Mucosa of descending colon (tissue), 3 donors: ENCODE measurements around the gene PLA2G2D. TPM values are rescaled to one million over a fixed set of nuclear protein-coding genes. Genes with fewer than 3 reads are reported as not detected.

Experiments used
- ATAC-seq: fragments of 200-7000 bp; cut with Tn5 transposase; one replicate; pipeline ENCODE4 v1.9.1; 2020; ENCODE audit warnings: mild to moderate bottlenecking, moderate library complexity
- DNase-seq, 3 donors: peaks; one replicate each; pipeline ENCODE4 v3.0.0-alpha.2; 2020
- H3K36me3 ChIP-seq: fragments of 200-600 bp; one replicate; pipeline ENCODE4 v1.8.0; 2021; ENCODE audit warnings: low read depth, mild to moderate bottlenecking
- H3K4me1 ChIP-seq: fragments of 200-600 bp; one replicate; pipeline ENCODE4 v1.8.0; 2021; ENCODE audit warnings: low read depth, mild to moderate bottlenecking
- H3K4me3 ChIP-seq: fragments of 200-600 bp; one replicate; pipeline ENCODE4 v1.8.0; 2021; ENCODE audit warnings: mild to moderate bottlenecking
- H3K9me3 ChIP-seq: fragments of 200-600 bp; one replicate; pipeline ENCODE4 v1.8.0; 2021; ENCODE audit warnings: mild to moderate bottlenecking
- intact Hi-C, 2 donors: fragments of 100-400 bp; cut with DNase I in 1 of 2; cut with micrococcal nuclease in 1 of 2; formaldehyde crosslinking; loops; one replicate each; pipeline versions ENCODE4 v1.11.0 to v1.11.1; 2022; cut with DNase I, micrococcal nuclease
- total RNA-seq, 3 donors: library from RNA; stranded (reverse); fragmentation: NEBNext Ultra II Directional in 2 of 3; extraction: Animal tissue kit (Norgen Biotek cat#: 25700) in 2 of 3; gene quantifications; one replicate each; pipeline versions ENCODE4 v1.2.1 to v1.2.4, GENCODE V29; 2021 to 2023
- TF ChIP-seq, protein P1 (sequence below): fragments of 200-600 bp; IDR thresholded peaks from one replicate; pipeline ENCODE4 v1.8.0; 2022; ENCODE audit warnings: antibody characterized with exemption, mild to moderate bottlenecking
- donor health status: DM: no; HTN: no; CAD: no; lungs with moderate emphysema.
- donor health status: DM: no; HTN: no; CAD: no.
- donor health status: DM: no; HTN: yes; CAD: no.

PLA2G2D gene
- total RNA-seq, 3 donors from 2014 or later, result 0.22 TPM; not detected in 2

DNA sequence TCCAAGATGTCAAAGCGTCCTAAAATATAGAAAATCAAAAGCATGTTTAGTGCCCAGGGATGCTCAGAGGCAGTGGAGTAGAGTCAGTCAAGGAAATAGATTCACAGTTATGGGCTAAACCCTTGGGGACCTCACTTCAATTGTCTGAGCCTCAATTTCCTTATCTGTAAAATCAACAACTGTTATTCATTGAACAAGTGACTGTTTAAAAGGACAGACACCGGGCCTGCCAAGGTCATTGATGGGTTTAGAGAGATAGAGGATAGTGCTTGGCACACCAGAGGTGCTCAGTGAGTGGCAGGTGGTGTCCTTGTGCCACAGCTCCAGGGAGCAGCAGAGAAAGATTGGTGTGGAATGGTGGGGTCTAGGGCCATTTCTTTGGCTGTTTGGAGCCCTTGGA is 36.6 kb downstream of the PLA2G2D start:
- DNase-seq, result no peak
- peak; percentile 4 for ATAC-seq
- H3K4me3 ChIP-seq, result no peak overlapping the region
- intact Hi-C loops, result no loop called here
- H3K9me3 ChIP-seq, result peaks cover 4% of the 10 kb centered on the region
- TF ChIP-seq, protein P1, sequence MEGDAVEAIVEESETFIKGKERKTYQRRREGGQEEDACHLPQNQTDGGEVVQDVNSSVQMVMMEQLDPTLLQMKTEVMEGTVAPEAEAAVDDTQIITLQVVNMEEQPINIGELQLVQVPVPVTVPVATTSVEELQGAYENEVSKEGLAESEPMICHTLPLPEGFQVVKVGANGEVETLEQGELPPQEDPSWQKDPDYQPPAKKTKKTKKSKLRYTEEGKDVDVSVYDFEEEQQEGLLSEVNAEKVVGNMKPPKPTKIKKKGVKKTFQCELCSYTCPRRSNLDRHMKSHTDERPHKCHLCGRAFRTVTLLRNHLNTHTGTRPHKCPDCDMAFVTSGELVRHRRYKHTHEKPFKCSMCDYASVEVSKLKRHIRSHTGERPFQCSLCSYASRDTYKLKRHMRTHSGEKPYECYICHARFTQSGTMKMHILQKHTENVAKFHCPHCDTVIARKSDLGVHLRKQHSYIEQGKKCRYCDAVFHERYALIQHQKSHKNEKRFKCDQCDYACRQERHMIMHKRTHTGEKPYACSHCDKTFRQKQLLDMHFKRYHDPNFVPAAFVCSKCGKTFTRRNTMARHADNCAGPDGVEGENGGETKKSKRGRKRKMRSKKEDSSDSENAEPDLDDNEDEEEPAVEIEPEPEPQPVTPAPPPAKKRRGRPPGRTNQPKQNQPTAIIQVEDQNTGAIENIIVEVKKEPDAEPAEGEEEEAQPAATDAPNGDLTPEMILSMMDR, result no peak
- H3K4me1 ChIP-seq, result no peaks in the 10 kb centered on the region
- no peaks in the 10 kb centered on the region for H3K36me3 ChIP-seq

DNA sequence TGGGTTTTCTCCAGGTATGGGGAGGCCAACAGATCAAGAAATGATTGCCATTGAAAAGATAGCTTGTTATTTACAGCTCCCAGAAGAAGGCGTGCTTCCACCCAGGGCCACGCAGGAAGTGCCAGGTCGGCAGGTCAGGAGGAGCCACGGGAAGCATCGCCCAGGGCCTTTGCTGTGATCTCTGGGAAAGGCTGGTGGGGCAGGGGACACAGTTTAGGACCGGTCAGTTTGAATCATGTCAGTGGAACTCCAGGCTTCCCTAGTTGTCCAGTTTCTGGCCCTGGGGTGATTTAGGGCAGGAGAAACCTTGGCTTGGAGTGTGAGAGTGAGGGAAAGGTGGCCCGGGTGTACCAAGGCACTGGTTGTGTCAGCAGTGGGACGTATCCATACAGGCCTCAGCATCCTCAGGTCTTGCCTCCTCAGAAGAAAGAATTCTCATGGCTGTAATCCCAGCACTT is 38.0 kb downstream of the PLA2G2D start:
- Histone ChIP-seq H3K4me1 (no peaks in the 10 kb centered on the region), H3K4me3 (no peak overlapping the region), H3K9me3 (peaks cover 4% of the 10 kb centered on the region), H3K36me3 (no peaks in the 10 kb centered on the region)
- intact Hi-C loops, result no loop called here
- DNase-seq (no peak), ATAC-seq (no peak)
- TF ChIP-seq, protein P1, result no peak

DNA sequence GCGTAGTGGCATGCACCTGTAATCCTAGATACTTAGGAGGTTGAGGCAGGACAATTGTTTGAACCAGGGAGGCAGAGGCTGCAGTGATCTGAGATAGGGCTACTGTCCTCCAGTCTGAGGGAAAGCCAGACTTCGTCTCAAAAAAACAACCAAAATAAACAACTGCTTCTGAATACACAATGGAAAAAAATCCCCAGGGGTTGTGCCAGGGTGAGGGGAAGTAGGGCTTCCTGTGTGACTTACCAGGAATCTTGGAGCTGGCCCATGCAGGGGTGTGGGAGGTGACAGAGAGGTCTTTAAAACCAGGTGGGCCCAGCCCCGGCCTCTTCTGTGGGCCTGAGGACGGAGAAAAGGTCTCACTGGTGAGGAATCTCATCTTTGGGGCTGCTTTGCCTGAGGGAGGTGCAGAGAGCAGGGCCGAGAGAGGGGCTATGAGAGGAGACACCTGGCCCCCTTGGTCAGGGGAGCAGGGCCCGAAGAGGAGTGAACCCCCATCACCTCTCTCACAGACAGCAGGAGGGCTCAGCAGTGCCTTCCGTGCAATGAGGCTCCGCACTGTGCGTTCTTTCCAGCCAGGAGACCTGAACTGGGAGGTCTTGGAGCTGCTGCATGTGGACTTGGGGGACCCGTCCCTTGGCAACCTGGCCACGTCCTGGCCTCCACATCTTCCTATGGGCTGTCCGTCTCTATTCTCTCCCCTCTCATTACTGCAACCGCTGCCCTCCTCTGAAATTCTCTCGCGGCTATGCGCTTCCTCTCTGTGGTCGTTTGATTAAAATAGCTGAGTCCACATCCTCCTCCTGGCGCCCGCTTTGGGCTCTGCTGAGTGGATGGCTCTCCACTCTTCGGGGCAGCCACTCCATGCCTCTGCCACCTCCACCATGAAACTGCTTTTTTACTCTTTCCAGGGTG is 38.6 kb downstream of the PLA2G2D start:
- no peak overlapping the region for H3K4me3 ChIP-seq
- ATAC-seq, result no peak
- DNase-seq, result peak in 1 of 3 donors; percentile 13
- H3K4me1 ChIP-seq, result no peaks in the 10 kb centered on the region
- H3K9me3 ChIP-seq, result peaks cover 4% of the 10 kb centered on the region
- intact Hi-C loops, result no loop called here
- TF ChIP-seq, protein P1, result no peak
- H3K36me3 ChIP-seq, result no peaks in the 10 kb centered on the region

DNA sequence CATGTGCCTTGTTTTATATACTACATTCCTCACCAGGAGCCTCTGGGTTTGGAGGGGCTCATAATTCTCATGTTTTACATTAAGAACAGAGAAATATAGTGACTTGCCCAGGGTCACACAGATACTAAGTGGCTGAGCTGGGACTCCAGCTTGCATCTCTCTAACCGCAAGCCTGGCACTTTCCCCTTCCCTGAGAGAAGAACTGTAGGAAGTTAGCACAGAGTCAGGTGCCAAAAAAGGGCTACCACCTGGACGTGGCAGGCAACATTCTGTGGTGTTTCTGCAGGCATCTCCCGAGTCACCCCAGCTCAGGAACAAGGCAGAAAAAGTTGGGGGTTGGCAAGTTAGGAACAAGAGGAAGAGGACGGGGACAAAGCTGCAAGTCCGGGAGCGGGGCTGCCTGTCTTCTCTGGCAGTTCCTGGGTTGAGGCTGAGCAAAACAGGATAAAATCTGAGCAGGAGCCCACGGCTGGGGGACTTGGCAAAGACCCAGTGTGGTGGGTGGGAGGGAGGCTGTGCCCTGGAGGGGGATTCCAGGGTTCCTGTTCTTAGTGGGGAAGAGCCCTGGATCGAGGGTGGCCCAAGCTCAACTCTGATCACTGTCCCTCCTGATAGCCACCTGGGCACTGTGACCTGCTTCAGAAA is 39.6 kb downstream of the PLA2G2D start:
- H3K4me1 ChIP-seq, result no peaks in the 10 kb centered on the region
- TF ChIP-seq, protein P1, result no peak
- H3K4me3 ChIP-seq, result no peak overlapping the region
- DNase-seq (no peak), ATAC-seq (no peak)
- no peaks in the 10 kb centered on the region for H3K36me3 ChIP-seq
- H3K9me3 ChIP-seq, result peaks cover 4% of the 10 kb centered on the region
- intact Hi-C loops, result no loop called here

DNA sequence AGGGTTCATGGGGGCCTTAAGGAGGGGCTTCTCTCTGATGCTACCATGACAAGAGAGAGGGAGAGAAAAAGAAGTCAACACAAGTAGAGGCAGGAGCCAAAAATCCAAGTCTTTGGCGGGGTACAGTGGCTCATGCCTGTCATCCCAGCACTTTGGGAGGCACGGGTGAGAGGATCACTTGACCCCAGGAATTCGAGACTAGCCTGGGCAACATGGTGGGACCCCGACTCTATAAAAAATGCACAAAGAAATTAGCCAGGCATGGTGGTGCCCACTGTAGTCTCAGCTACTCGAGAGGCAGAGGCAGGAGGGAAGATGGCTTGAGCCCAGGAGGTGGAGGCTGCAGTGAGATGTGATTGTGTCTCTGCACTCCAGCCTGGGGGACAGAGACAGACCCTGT is 40.6 kb downstream of the PLA2G2D start:
- Histone ChIP-seq H3K4me3 (no peak overlapping the region), H3K9me3 (peaks cover 3% of the 10 kb centered on the region), H3K36me3 (no peaks in the 10 kb centered on the region), H3K4me1 (no peaks in the 10 kb centered on the region)
- intact Hi-C loops, result no loop called here
- DNase-seq, result no peak
- ATAC-seq, result no peak
- TF ChIP-seq, protein P1, result no peak
